Duodenal mucosa (tissue), 2 donors: ENCODE measurements around the gene TMEM141.
"Not testable (repeated sequence)": the region's sequence is repeated elsewhere in the genome, so short reads cannot be mapped to it uniquely, and the experiment has no call there.

Experiments
- H3K27ac ChIP-seq: one replicate; pipeline ENCODE4 v1.7.0; 2013; ENCODE audit warnings: low read depth, low read length
- H3K27me3 ChIP-seq, 2 donors: one replicate each; pipeline ENCODE4 v1.7.0; 2013; ENCODE audit warnings: low read length in 2 of 2, control low read depth in 1 of 2; ENCODE audit not compliant: insufficient read depth in 2 of 2, control insufficient read depth in 1 of 2
- H3K36me3 ChIP-seq, 2 donors: one replicate each; pipeline ENCODE4 v1.7.0; 2013; ENCODE audit warnings: low read length in 2 of 2, control low read depth in 1 of 2; ENCODE audit not compliant: insufficient read depth in 2 of 2, control insufficient read depth in 1 of 2
- H3K4me1 ChIP-seq, 2 donors: one replicate each; pipeline ENCODE4 v1.7.0; 2013; ENCODE audit warnings: low read length in 2 of 2, control low read depth in 1 of 2; ENCODE audit not compliant: insufficient read depth in 2 of 2, control insufficient read depth in 1 of 2
- H3K4me3 ChIP-seq, 2 donors: one replicate each; pipeline ENCODE4 v1.7.0; 2013; ENCODE audit warnings: low read length in 2 of 2, low read depth in 1 of 2
- H3K9ac ChIP-seq, 2 donors: one replicate each; pipeline ENCODE4 v1.7.0; 2013; ENCODE audit warnings: low read length in 2 of 2, low read depth in 1 of 2
- H3K9me3 ChIP-seq, 2 donors: one replicate each; pipeline ENCODE4 v1.7.0; 2013; ENCODE audit warnings: low read length in 2 of 2, control low read depth in 1 of 2; ENCODE audit not compliant: control insufficient read depth in 1 of 2

TMEM141 gene

DNA sequence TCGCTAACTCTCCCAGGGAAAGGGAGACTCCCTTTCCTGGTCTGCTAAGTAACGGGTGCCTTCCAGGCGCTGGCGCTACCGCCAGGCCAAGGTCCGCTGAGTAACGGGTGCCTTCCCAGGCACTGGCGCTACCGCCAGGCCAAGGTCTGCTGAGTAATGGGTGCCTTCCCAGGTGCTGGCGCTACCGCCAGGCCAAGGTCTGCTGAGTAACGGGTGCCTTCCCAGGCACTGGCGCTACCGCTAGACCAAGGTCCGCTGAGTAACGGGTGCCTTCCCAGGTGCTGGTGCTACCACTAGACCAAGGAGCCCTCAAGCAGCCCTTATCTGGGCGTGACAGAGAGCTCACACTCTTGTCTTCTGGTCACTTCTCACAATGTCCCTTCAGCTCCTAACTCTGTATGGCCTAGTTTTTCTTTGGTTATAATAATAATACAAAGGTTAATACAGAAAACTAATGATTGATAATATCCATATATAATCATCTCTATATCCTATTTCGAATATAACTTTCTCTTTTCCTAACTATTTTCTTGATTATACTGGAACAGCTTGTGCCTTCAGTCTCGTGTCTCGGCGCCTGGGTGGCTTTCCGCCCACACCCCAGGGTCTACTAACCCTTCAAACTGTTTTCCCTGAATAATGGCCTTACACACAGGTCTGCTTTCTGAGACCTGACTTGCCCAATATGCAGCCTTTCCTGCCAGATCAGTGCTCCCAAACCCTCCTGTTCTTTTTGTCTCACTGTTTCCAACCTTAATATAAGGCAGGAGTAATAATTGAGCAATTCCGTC is 5.4 kb upstream of the TMEM141 start:
- peaks cover 11 to 41% of the 10 kb centered on the region in 2 donors for H3K4me1 ChIP-seq
- not testable (repeated sequence) for H3K36me3 ChIP-seq, H3K9me3 ChIP-seq, H3K4me3 ChIP-seq, H3K27me3 ChIP-seq, H3K27ac ChIP-seq, H3K9ac ChIP-seq

- Histone ChIP-seq H3K9ac (no peak overlapping the region), H3K4me3 (no peak overlapping the region), H3K36me3 (no peaks in the 10 kb centered on the region), H3K27ac (no peak overlapping the region), H3K4me1 (peaks cover 11 to 43% of the 10 kb centered on the region in 2 donors), H3K27me3 (no peaks in the 10 kb centered on the region), H3K9me3 (no peaks in the 10 kb centered on the region)
These were observed 4.7 kb upstream of the TMEM141 start for GRCh38 chr9:136786451-136786850.

GRCh38 chr9:136786983-136787382 is 4.2 kb upstream of the TMEM141 start:
- H3K27me3 ChIP-seq, H3K27ac ChIP-seq, H3K9me3 ChIP-seq, H3K9ac ChIP-seq, H3K4me3 ChIP-seq, H3K36me3 ChIP-seq: not testable (repeated sequence)
- peaks cover 13 to 49% of the 10 kb centered on the region in 2 donors for H3K4me1 ChIP-seq

GRCh38 chr9:136787690-136788400 is 3.3 kb upstream of the TMEM141 start:
- H3K4me1 ChIP-seq: peaks cover 22 to 57% of the 10 kb centered on the region in 2 donors
- H3K27ac ChIP-seq: no peak overlapping the region
- H3K9ac ChIP-seq: no peak overlapping the region

GRCh38 chr9:136788644-136789522 is 2.3 kb upstream of the TMEM141 start:
- not testable (repeated sequence) for H3K27me3 ChIP-seq, H3K27ac ChIP-seq, H3K9me3 ChIP-seq, H3K36me3 ChIP-seq
- peak overlapping the region in 1 of 2 donors; percentile 32 for H3K4me3 ChIP-seq
- H3K9ac ChIP-seq: peak overlapping the region in 1 of 2 donors; percentile 16
- peaks cover 32 to 64% of the 10 kb centered on the region in 2 donors for H3K4me1 ChIP-seq

More at GRCh38 chr9:136787690-136788400, 3.3 kb upstream of the TMEM141 start:
- Histone ChIP-seq H3K4me3 (no peak overlapping the region), H3K9me3 (no peaks in the 10 kb centered on the region), H3K36me3 (no peaks in the 10 kb centered on the region), H3K27me3 (no peaks in the 10 kb centered on the region)

- peaks cover 32 to 63% of the 10 kb centered on the region in 2 donors for H3K4me1 ChIP-seq
- no peak overlapping the region for H3K27ac ChIP-seq
- no peaks in the 10 kb centered on the region for H3K27me3 ChIP-seq
- no peaks in the 10 kb centered on the region for H3K36me3 ChIP-seq
- no peak overlapping the region for H3K4me3 ChIP-seq
- H3K9me3 ChIP-seq: no peaks in the 10 kb centered on the region
- H3K9ac ChIP-seq: no peak overlapping the region
These were observed 1.6 kb upstream of the TMEM141 start for GRCh38 chr9:136789523-136789937.

- Histone ChIP-seq H3K9me3 (no peaks in the 10 kb centered on the region), H3K4me3 (peak overlapping the region; percentile 66 to 84), H3K36me3 (no peaks in the 10 kb centered on the region), H3K4me1 (peaks cover 27 to 51% of the 10 kb centered on the region in 2 donors), H3K9ac (peak overlapping the region; percentile 77 to 95), H3K27me3 (peaks cover 0 to 4% of the 10 kb centered on the region in 2 donors), H3K27ac (peak overlapping the region; percentile 99)
These were observed 552 bp downstream of the TMEM141 start for GRCh38 chr9:136791516-136792276.

GRCh38 chr9:136792321-136793085 is 1.4 kb downstream of the TMEM141 start:
- Histone ChIP-seq H3K4me3 (peak overlapping the region; percentile 66 to 84), H3K27ac (peak overlapping the region; percentile 99), H3K9me3 (no peaks in the 10 kb centered on the region), H3K9ac (peak overlapping the region; percentile 77 to 95), H3K36me3 (no peaks in the 10 kb centered on the region), H3K27me3 (peaks cover 0 to 4% of the 10 kb centered on the region in 2 donors), H3K4me1 (peaks cover 27 to 49% of the 10 kb centered on the region in 2 donors)
